ENCODE data around the gene SPAG6.
A peak's percentile ranks its signal among the peaks of the same experiment; 100 is the strongest.

Gene SPAG6

DNA sequence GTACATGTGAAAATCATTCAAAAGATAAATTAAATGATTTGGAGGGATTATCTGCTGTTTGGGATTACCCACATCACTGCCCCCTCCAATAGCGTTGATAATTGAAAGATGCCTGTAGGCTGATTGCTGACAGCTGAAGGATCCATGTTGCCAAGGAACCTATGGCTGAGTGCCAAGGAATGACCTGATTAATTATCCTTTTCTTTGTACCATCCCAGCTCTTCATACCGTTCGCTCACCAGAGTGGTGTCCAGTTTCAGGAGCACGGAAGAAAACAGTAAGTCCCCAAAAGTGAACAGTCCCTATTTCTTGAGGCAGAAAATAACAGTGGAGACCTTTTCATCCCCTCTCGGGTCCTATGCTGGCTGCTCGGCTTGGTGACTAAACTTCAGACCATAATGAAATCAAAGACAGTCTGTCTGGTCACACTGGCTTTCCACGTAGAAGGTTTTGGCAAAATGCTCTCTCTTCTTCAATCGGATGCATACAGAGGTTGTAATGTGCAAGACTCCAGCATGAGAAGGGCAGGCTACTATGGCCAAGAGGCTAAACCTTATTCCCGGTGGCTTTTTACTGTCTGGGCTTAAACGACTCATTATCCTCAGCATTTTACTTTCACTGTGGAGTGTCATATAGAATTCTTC, 108.8 kb downstream of the SPAG6 start (continued):
- TF ChIP-seq FEZF1 (tag by site-specific recombination; IDR thresholded peaks at IDR 0.05) (peak; percentile 95), OVOL3 (tag by site-specific recombination; IDR thresholded peaks at IDR 0.05) (0 out of 2 replicates have a peak, but pooled peaks have one; percentile 11), ZNF121 (tag by site-specific recombination; IDR thresholded peaks at IDR 0.05) (no peak), ZBTB17 (tag by site-specific recombination; IDR thresholded peaks at IDR 0.05) (peak; percentile 80), KLF10 (tag by site-specific recombination; IDR thresholded peaks at IDR 0.05) (no peak), ZEB2 (tag by site-specific recombination; IDR thresholded peaks at IDR 0.05) (peak; percentile 30; the same call in 1 of the 2 replicates), ZNF366 (tag by site-specific recombination; conservative IDR thresholded peaks at IDR 0.05) (peak; percentile 60; the same call in 1 of the 2 replicates)
- TF ChIP-seq, protein P1, sequence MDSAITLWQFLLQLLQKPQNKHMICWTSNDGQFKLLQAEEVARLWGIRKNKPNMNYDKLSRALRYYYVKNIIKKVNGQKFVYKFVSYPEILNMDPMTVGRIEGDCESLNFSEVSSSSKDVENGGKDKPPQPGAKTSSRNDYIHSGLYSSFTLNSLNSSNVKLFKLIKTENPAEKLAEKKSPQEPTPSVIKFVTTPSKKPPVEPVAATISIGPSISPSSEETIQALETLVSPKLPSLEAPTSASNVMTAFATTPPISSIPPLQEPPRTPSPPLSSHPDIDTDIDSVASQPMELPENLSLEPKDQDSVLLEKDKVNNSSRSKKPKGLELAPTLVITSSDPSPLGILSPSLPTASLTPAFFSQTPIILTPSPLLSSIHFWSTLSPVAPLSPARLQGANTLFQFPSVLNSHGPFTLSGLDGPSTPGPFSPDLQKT (IDR thresholded peaks at IDR 0.05; ENCODE audit: borderline replicate concordance, low read depth, low read length): no peak

DNA sequence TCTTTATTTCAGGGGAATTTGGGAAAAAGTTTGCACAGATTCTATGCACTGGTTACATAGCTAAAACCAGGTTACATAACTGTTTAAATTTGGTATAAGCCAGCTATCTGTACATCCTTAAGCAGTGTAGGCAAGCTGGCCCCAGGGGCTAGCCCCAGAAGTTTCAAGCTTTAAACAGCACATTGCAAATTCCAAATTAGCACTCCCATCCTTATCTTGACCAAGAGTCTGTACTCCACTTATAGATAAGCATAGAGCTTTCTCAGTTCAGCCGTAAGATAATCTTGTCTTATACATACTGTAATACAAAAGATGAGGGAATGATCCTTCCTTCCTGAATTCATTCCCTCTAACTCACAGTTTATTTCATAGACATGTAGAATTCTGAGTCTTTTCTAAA, 109.3 kb downstream of the SPAG6 start:
- H3K36me3 ChIP-seq (ENCODE audit: control insufficient read depth in 2 of 2, insufficient read depth in 1 of 2, low read length in 2 of 2): no peaks in the 10 kb centered on the region
- H3K9me3 ChIP-seq (ENCODE audit: control insufficient read depth, insufficient read depth, low read depth, low read length): no peaks in the 10 kb centered on the region
- ChIA-PET CTCF (interaction anchor here (0.6 to 0.9 kb wide), 4 partner anchors 37 to 1071 kb away, joined by 3 read pairs; no protein-coding TSS in a partner anchor), POLR2A (interaction anchor here (1.2 kb wide), 2 partner anchors 67 to 109 kb away, joined by 3 to 4 read pairs; partner anchors contain the start of gene SPAG6)
- H3K4me1 ChIP-seq (ENCODE audit: control insufficient read depth, insufficient read depth, low read length): peaks cover 10% of the 10 kb centered on the region
- H3K4me3 ChIP-seq (ENCODE audit: low read depth, low read length): no peak overlapping the region
- H3K27ac ChIP-seq (ENCODE audit: extremely low read depth, low read depth, low read length): no peak overlapping the region; the same call in none of the 2 replicates
- TF ChIP-seq ZBTB7A (tag by site-specific recombination; IDR thresholded peaks at IDR 0.05; ENCODE audit: low read depth) (no peak), ZNF558 (tag by site-specific recombination; IDR thresholded peaks at IDR 0.05) (no peak), ZBTB17 (tag by site-specific recombination; IDR thresholded peaks at IDR 0.05) (no peak), TRIM28 (IDR thresholded peaks at IDR 0.05; ENCODE audit: borderline replicate concordance, low read length) (no peak), ZNF560 (tag by site-specific recombination; IDR thresholded peaks at IDR 0.05; ENCODE audit: borderline replicate concordance) (no peak), ZFP41 (tag by site-specific recombination; IDR thresholded peaks at IDR 0.05; ENCODE audit: borderline replicate concordance) (no peak), ZNF24 (tag by site-specific recombination; IDR thresholded peaks at IDR 0.05) (no peak), MZF1 (tag by site-specific recombination; IDR thresholded peaks at IDR 0.05; ENCODE audit: borderline replicate concordance) (no peak), ZNF529 (tag by site-specific recombination; IDR thresholded peaks at IDR 0.05; ENCODE audit: insufficient replicate concordance) (no peak), ZNF426 (tag by site-specific recombination; IDR thresholded peaks at IDR 0.05) (no peak), ZNF549 (tag by site-specific recombination; IDR thresholded peaks at IDR 0.05) (no peak), ZNF366 (tag by site-specific recombination; conservative IDR thresholded peaks at IDR 0.05) (no peak), ZXDB (tag by site-specific recombination; IDR thresholded peaks at IDR 0.05) (no peak), HOXD13 (CRISPR knock-in tag; IDR thresholded peaks at IDR 0.05; ENCODE audit: borderline replicate concordance) (no peak), ZNF830 (tag by site-specific recombination; IDR thresholded peaks at IDR 0.05; ENCODE audit: low read depth) (no peak)
- TF ChIP-seq, protein P2, sequence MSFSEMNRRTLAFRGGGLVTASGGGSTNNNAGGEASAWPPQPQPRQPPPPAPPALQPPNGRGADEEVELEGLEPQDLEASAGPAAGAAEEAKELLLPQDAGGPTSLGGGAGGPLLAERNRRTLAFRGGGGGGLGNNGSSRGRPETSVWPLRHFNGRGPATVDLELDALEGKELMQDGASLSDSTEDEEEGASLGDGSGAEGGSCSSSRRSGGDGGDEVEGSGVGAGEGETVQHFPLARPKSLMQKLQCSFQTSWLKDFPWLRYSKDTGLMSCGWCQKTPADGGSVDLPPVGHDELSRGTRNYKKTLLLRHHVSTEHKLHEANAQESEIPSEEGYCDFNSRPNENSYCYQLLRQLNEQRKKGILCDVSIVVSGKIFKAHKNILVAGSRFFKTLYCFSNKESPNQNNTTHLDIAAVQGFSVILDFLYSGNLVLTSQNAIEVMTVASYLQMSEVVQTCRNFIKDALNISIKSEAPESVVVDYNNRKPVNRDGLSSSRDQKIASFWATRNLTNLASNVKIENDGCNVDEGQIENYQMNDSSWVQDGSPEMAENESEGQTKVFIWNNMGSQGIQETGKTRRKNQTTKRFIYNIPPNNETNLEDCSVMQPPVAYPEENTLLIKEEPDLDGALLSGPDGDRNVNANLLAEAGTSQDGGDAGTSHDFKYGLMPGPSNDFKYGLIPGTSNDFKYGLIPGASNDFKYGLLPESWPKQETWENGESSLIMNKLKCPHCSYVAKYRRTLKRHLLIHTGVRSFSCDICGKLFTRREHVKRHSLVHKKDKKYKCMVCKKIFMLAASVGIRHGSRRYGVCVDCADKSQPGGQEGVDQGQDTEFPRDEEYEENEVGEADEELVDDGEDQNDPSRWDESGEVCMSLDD (tag by site-specific recombination; IDR thresholded peaks at IDR 0.05): no peak
- TF ChIP-seq, protein P3, sequence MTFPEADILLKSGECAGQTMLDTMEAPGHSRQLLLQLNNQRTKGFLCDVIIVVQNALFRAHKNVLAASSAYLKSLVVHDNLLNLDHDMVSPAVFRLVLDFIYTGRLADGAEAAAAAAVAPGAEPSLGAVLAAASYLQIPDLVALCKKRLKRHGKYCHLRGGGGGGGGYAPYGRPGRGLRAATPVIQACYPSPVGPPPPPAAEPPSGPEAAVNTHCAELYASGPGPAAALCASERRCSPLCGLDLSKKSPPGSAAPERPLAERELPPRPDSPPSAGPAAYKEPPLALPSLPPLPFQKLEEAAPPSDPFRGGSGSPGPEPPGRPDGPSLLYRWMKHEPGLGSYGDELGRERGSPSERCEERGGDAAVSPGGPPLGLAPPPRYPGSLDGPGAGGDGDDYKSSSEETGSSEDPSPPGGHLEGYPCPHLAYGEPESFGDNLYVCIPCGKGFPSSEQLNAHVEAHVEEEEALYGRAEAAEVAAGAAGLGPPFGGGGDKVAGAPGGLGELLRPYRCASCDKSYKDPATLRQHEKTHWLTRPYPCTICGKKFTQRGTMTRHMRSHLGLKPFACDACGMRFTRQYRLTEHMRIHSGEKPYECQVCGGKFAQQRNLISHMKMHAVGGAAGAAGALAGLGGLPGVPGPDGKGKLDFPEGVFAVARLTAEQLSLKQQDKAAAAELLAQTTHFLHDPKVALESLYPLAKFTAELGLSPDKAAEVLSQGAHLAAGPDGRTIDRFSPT (tag by site-specific recombination; IDR thresholded peaks at IDR 0.05): no peak
- TF ChIP-seq, protein P4, sequence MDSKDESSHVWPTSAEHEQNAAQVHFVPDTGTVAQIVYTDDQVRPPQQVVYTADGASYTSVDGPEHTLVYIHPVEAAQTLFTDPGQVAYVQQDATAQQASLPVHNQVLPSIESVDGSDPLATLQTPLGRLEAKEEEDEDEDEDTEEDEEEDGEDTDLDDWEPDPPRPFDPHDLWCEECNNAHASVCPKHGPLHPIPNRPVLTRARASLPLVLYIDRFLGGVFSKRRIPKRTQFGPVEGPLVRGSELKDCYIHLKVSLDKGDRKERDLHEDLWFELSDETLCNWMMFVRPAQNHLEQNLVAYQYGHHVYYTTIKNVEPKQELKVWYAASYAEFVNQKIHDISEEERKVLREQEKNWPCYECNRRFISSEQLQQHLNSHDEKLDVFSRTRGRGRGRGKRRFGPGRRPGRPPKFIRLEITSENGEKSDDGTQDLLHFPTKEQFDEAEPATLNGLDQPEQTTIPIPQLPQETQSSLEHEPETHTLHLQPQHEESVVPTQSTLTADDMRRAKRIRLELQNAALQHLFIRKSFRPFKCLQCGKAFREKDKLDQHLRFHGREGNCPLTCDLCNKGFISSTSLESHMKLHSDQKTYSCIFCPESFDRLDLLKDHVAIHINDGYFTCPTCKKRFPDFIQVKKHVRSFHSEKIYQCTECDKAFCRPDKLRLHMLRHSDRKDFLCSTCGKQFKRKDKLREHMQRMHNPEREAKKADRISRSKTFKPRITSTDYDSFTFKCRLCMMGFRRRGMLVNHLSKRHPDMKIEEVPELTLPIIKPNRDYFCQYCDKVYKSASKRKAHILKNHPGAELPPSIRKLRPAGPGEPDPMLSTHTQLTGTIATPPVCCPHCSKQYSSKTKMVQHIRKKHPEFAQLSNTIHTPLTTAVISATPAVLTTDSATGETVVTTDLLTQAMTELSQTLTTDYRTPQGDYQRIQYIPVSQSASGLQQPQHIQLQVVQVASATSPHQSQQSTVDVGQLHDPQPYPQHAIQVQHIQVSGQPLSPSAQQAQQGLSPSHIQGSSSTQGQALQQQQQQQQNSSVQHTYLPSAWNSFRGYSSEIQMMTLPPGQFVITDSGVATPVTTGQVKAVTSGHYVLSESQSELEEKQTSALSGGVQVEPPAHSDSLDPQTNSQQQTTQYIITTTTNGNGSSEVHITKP (tag by site-specific recombination; IDR thresholded peaks at IDR 0.05): no peak
- TF ChIP-seq, protein P5, sequence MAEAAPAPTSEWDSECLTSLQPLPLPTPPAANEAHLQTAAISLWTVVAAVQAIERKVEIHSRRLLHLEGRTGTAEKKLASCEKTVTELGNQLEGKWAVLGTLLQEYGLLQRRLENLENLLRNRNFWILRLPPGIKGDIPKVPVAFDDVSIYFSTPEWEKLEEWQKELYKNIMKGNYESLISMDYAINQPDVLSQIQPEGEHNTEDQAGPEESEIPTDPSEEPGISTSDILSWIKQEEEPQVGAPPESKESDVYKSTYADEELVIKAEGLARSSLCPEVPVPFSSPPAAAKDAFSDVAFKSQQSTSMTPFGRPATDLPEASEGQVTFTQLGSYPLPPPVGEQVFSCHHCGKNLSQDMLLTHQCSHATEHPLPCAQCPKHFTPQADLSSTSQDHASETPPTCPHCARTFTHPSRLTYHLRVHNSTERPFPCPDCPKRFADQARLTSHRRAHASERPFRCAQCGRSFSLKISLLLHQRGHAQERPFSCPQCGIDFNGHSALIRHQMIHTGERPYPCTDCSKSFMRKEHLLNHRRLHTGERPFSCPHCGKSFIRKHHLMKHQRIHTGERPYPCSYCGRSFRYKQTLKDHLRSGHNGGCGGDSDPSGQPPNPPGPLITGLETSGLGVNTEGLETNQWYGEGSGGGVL (tag by site-specific recombination; IDR thresholded peaks at IDR 0.05): no peak

All from HEK293 (cell line).